Smooth muscle cell (in vitro differentiated cells): ENCODE data around the gene CD300LF. TPM values are rescaled to one million over a fixed set of nuclear protein-coding genes. Genes with fewer than 3 reads are reported as not detected.

Experiments used
- DNase-seq: peaks from one replicate; lab custom pipeline; 2025; ENCODE audit not compliant: unreplicated experiment; lab: John Stamatoyannopoulos, UW
- H2AFZ ChIP-seq: fragments of 200-600 bp; sonication (generic); 2 replicates; pipeline ENCODE4 v1.6.0; 2016; ENCODE audit warnings: antibody characterized with exemption, low read depth, mild to moderate bottlenecking
- H3F3A ChIP-seq: fragments of 200-600 bp; sonication (generic); 2 replicates; pipeline ENCODE4 v1.6.0; 2017; ENCODE audit warnings: antibody characterized with exemption, low read depth
- H3K27ac ChIP-seq: fragments of 200-600 bp; sonication (generic); 2 replicates; pipeline ENCODE4 v1.5.1; 2016; ENCODE audit warnings: low read depth, mild to moderate bottlenecking
- H3K27me3 ChIP-seq: fragments of 200-600 bp; sonication (generic); 2 replicates; pipeline ENCODE4 v1.6.1; 2016; ENCODE audit warnings: low read depth, mild to moderate bottlenecking
- H3K36me3 ChIP-seq: fragments of 200-600 bp; sonication (generic); 2 replicates; pipeline ENCODE4 v1.5.1; 2016; ENCODE audit warnings: low read depth
- H3K4me1 ChIP-seq: fragments of 200-600 bp; sonication (generic); 2 replicates; pipeline ENCODE4 v1.5.1; 2016; ENCODE audit warnings: low read depth
- H3K4me2 ChIP-seq: fragments of 200-600 bp; sonication (generic); 2 replicates; pipeline ENCODE4 v1.6.0; 2016; ENCODE audit warnings: mild to moderate bottlenecking
- H3K4me3 ChIP-seq: fragments of 200-600 bp; sonication (generic); 2 replicates; pipeline ENCODE4 v1.5.1; 2016; ENCODE audit warnings: mild to moderate bottlenecking
- H3K79me2 ChIP-seq: fragments of 200-600 bp; sonication (generic); 2 replicates; pipeline ENCODE4 v1.6.0; 2016; ENCODE audit warnings: low read depth, mild to moderate bottlenecking
- H3K9ac ChIP-seq: fragments of 200-600 bp; sonication (generic); 2 replicates; pipeline ENCODE4 v1.6.0; 2016; ENCODE audit warnings: low read depth
- H3K9me3 ChIP-seq: fragments of 200-600 bp; sonication (generic); replicated peaks from 2 replicates; pipeline ENCODE4 v1.5.1; 2016; ENCODE audit warnings: low read depth
- H4K20me1 ChIP-seq: fragments of 200-600 bp; sonication (generic); 2 replicates; pipeline ENCODE4 v1.6.0; 2016; ENCODE audit warnings: low read depth
- WGBS: methylation state at CpG from one replicate; pipeline ENCODE4 v1.1.7; 2016; ENCODE audit warnings: low lambda C conversion rate; 5-methylcytosine and 5-hydroxymethylcytosine counted together
- polyA plus RNA-seq: library from polyadenylated mRNA; unstranded; fragments of >200 nt; fragmentation: Nextera tagmentation; extraction: Ambion mirVana; gene quantifications from 2 replicates; pipeline ENCODE4 v1.2.1, GENCODE V29; 2016
- total RNA-seq: library from RNA; depleted of rRNA; stranded (reverse); fragments of >200 nt; gene quantifications from 2 replicates; pipeline ENCODE4 v1.2.3, GENCODE V29; 2014
- TF ChIP-seq, protein P1 (sequence below): fragments of 200-600 bp; sonication (generic); IDR thresholded peaks from 2 replicates; pipeline ENCODE4 v1.5.1; 2017; ENCODE audit warnings: borderline replicate concordance, mild to moderate bottlenecking, antibody characterized with exemption; ENCODE audit not compliant: insufficient read depth, poor library complexity, severe bottlenecking

Gene CD300LF
- total and polyA plus RNA-seq, 2 experiments from 2014 or later, result not detected

DNA sequence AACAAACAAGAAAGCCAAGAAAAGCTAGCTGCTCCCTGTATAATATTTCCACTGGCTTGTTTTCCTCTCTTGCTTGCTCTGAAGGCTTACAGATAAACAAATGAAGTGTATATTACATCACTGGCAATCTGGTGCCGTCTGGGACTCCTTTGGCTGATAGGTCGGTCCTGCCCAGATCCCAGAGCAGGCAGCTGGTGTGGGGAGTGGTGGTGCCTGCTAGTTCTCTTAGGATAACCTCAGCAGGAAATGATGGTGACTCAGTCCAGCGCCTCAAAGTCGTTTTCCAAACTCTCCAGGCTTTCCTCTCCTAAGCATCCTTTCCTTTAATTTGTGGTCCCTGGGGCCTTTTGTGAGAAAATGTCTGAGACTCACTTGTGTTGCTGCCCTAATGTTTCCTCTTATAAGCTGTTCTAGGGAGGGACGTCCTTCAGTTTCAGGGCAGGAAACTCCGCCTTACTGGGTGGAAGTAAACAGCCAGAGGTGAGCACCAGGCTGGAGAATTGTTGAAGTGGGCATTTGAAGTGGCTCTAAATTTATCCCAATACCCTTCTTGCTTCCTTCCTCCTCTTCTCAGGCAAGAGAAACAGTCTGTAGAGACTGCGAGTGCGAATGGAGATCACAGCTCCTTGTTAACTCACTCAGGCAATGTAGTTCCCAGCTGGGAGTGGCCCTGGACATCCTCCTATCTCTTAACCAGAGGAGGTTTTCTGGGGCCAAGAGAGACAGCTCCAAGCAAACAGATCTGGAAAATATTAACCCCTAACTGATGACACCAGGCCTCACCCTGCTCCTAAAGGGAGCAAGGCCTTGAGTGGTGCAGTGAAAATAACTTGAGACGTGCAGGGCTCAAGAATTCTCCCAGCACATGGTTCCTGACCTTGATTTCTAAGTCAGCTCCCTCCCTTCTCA lies 34.9 kb downstream of the CD300LF start:
- peak; percentile 11 for DNase-seq
- H3F3A ChIP-seq, result peaks cover 4% of the 10 kb centered on the region
- peak overlapping the region; percentile 4 for H3K27ac ChIP-seq
- no peaks in the 10 kb centered on the region for H3K4me1 ChIP-seq
- H3K9me3 ChIP-seq, result no peaks in the 10 kb centered on the region
- no peaks in the 10 kb centered on the region for H3K36me3 ChIP-seq
- no peaks in the 10 kb centered on the region for H3K79me2 ChIP-seq
- H3K27me3 ChIP-seq, result peaks cover 19% of the 10 kb centered on the region
- no peak overlapping the region for H3K4me2 ChIP-seq
- H4K20me1 ChIP-seq, result no peaks in the 10 kb centered on the region
- H2AFZ ChIP-seq, result no peak overlapping the region
- WGBS, result 22% methylated on average over 9 of the region's 9 CpGs
- TF ChIP-seq, protein P1, sequence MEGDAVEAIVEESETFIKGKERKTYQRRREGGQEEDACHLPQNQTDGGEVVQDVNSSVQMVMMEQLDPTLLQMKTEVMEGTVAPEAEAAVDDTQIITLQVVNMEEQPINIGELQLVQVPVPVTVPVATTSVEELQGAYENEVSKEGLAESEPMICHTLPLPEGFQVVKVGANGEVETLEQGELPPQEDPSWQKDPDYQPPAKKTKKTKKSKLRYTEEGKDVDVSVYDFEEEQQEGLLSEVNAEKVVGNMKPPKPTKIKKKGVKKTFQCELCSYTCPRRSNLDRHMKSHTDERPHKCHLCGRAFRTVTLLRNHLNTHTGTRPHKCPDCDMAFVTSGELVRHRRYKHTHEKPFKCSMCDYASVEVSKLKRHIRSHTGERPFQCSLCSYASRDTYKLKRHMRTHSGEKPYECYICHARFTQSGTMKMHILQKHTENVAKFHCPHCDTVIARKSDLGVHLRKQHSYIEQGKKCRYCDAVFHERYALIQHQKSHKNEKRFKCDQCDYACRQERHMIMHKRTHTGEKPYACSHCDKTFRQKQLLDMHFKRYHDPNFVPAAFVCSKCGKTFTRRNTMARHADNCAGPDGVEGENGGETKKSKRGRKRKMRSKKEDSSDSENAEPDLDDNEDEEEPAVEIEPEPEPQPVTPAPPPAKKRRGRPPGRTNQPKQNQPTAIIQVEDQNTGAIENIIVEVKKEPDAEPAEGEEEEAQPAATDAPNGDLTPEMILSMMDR, result no peak
- H3K9ac ChIP-seq, result no peak overlapping the region
- H3K4me3 ChIP-seq, result no peak overlapping the region

DNA sequence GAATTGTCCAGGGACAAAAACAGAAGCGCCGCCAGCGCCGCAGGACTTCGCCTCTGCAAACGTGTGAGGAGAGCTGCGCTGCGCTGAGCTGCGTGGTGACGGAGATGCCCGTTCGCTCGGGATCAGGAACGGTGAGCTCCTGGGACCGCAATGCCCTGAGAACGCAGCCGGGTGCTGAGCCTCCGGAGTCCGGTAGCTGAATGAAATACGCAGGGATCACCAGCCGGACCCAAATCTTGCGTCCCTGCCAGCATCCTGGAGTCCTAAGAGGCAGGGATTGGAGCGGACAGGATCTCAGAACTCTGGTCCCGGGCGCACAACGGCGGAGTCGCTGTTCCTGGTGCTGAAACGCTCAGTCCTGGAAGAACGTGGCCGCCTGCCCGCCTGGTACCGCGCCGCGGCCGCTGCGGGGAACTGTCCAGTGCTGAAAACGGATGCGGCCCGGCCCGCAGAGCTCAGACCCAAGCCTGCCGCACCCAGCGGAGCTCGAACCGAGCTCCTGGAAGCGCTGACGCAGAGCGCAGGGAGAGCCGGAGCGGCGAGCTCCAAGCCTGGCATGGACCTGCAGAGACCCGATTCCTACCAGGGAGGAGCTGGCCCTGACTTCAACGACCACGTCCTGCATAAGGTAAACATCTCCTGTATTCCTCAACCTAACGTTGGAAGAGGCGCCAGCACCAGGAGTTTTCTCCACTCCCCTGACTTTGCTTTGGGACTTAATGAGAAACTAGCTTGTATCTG lies 41.5 kb downstream of the CD300LF start:
- DNase-seq, result peak; percentile 76
- TF ChIP-seq, protein P1, result no peak
- H2AFZ ChIP-seq, result no peak overlapping the region

DNA sequence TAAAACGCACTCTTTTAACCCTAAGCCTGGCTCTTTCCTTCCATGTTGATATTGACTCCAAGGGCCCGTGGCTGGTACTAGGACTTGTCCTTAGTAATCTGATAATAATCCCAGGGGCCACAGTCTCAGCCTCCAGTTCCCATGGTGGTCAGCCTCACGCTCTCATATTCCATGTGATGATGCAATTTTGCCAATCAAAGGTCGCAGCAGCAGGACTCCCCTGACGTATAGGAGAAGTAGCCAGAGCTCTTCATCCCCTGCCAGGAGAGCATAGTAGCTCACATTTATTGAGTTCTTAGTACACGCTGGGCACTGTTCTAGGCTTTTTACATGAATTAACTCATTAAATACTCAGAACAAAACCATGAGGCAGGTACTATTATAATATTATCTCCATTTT lies 42.4 kb downstream of the CD300LF start:
- DNase-seq, result no peak
- peaks cover 79% of the 10 kb centered on the region for H3K27me3 ChIP-seq
- no peaks in the 10 kb centered on the region for H3K9me3 ChIP-seq
- 76% methylated on average over 6 of the region's 6 CpGs for WGBS
- no peak overlapping the region for H2AFZ ChIP-seq
- no peaks in the 10 kb centered on the region for H3K79me2 ChIP-seq
- H3K4me3 ChIP-seq, result no peak overlapping the region
- H3K4me2 ChIP-seq, result no peak overlapping the region
- H3K4me1 ChIP-seq, result no peaks in the 10 kb centered on the region
- no peaks in the 10 kb centered on the region for H4K20me1 ChIP-seq
- no peak overlapping the region for H3K9ac ChIP-seq
- TF ChIP-seq, protein P1, result no peak
- no peaks in the 10 kb centered on the region for H3K36me3 ChIP-seq
- no peak overlapping the region for H3K27ac ChIP-seq
- no peaks in the 10 kb centered on the region for H3F3A ChIP-seq

More for the DNA sequence above, 41.5 kb downstream of the CD300LF start:
- Histone ChIP-seq H3K4me3 (no peak overlapping the region), H3K79me2 (no peaks in the 10 kb centered on the region), H3F3A (no peaks in the 10 kb centered on the region), H3K4me2 (no peak overlapping the region), H3K27me3 (peaks cover 70% of the 10 kb centered on the region), H3K9me3 (no peaks in the 10 kb centered on the region), H3K27ac (no peak overlapping the region), H3K9ac (no peak overlapping the region), H4K20me1 (no peaks in the 10 kb centered on the region), H3K4me1 (no peaks in the 10 kb centered on the region), H3K36me3 (no peaks in the 10 kb centered on the region)
- 14% methylated on average over 57 of the region's 57 CpGs for WGBS
